NCI-H446 treated with DMSO at 0.1 percent for 48 hours (cell line): ENCODE measurements around the gene CCDC30.

Source experiments
- DNase-seq: peaks from one replicate; lab custom pipeline; 2025; lab: John Stamatoyannopoulos, UW

The CCDC30 gene

GRCh38 chr1:42462828-42463763 lies at the start of gene CCDC30:
Gene CCDC30 (plus strand): TSS chr1:42463286. CDS start chr1:42480552, 17,266 bp downstream.
- DNase-seq, result peak; percentile 97

- DNase-seq, result no peak
These were observed 48.3 kb upstream of the CCDC30 start for GRCh38 chr1:42414551-42415496.

GRCh38 chr1:42417166-42417565 lies 45.9 kb upstream of the CCDC30 start:
- DNase-seq, result no peak

GRCh38 chr1:42418516-42418915 lies 44.6 kb upstream of the CCDC30 start:
- no peak for DNase-seq

GRCh38 chr1:42419126-42419821 lies 43.8 kb upstream of the CCDC30 start:
- DNase-seq, result peak; percentile 98

- DNase-seq, result no peak
These were observed 43.0 kb upstream of the CCDC30 start for GRCh38 chr1:42420121-42420520.

- DNase-seq, result peak; percentile 98
These were observed 42.0 kb upstream of the CCDC30 start for GRCh38 chr1:42420911-42421585.

- peak; percentile 48 for DNase-seq
These were observed 40.3 kb upstream of the CCDC30 start for GRCh38 chr1:42422737-42423136.

- no peak for DNase-seq
These were observed 39.4 kb upstream of the CCDC30 start for GRCh38 chr1:42423681-42424080.

GRCh38 chr1:42424201-42424600 lies 38.9 kb upstream of the CCDC30 start:
- DNase-seq, result no peak

GRCh38 chr1:42427240-42427639 lies 35.8 kb upstream of the CCDC30 start:
- DNase-seq, result no peak

- DNase-seq, result no peak
These were observed 33.5 kb upstream of the CCDC30 start for GRCh38 chr1:42429603-42430002.

- no peak for DNase-seq
These were observed 32.6 kb upstream of the CCDC30 start for GRCh38 chr1:42430286-42431135.

- no peak for DNase-seq
These were observed 31.6 kb upstream of the CCDC30 start for GRCh38 chr1:42431514-42431913.

GRCh38 chr1:42432714-42433113 lies 30.4 kb upstream of the CCDC30 start:
- DNase-seq, result no peak

- no peak for DNase-seq
These were observed 29.7 kb upstream of the CCDC30 start for GRCh38 chr1:42433369-42433768.

- DNase-seq, result no peak
These were observed 28.7 kb upstream of the CCDC30 start for GRCh38 chr1:42434340-42434739.

- no peak for DNase-seq
These were observed 23.1 kb upstream of the CCDC30 start for GRCh38 chr1:42439940-42440339.

GRCh38 chr1:42442662-42443061 lies 20.4 kb upstream of the CCDC30 start:
- DNase-seq, result no peak

GRCh38 chr1:42449256-42449655 lies 13.8 kb upstream of the CCDC30 start:
- no peak for DNase-seq
